Esophagus squamous epithelium (tissue), 4 donors: Measurements from ENCODE around the gene MFSD11.

Experiments
- CTCF ChIP-seq, 6 experiments: fragments of 450-650 bp in 4 of 6; fragments of 200-600 bp in 2 of 6; sonication (generic) in 2 of 6; IDR thresholded peaks; one replicate each; pipeline ENCODE4 v1.5.1; 2016 to 2019; ENCODE audit warnings: antibody characterized with exemption in 6 of 6, mild to moderate bottlenecking in 4 of 6, moderate library complexity in 4 of 6
- POLR2A ChIP-seq, 4 donors: fragments of 450-650 bp; IDR thresholded peaks; one replicate each; pipeline ENCODE4 v1.6.1; 2017; ENCODE audit warnings: antibody characterized with exemption in 4 of 4, mild to moderate bottlenecking in 4 of 4, moderate library complexity in 3 of 4

DNA sequence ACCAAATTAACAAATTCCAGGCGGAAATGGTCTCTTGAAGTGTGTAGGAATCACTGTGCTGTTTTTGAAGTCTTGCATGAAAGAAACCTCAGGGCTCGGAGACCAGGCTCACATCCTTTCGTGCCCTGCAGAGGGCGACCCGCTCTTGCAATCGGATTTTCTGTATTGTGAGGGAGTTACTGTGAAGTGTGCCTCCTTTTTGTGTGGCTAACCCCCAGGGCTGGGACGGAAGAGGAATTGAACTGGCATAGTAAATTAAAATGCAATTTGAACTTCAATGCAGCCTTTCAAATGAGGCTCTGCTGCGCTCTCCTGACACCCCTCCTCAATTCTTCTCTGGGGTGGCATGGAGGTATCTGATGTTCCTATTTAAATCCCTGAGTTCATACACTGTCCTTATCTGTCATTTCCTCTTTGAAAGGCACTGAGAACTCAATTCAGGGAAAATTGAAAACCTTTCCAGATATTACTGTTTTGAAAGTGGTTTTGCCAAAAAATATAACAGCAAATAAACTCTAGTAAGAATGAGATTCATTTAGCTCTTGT lies 78.7 kb downstream of the MFSD11 start:
- peak in 4 of 6 experiments; percentile 31 to 51 (median 44) for TF ChIP-seq CTCF (IDR thresholded peaks at IDR 0.05)
- TF ChIP-seq POLR2A (IDR thresholded peaks at IDR 0.05), result no peak
